CD4-positive, alpha-beta memory T cell (primary cell): Measurements from ENCODE around the gene SGPL1. TPM values are rescaled to one million over a fixed set of nuclear protein-coding genes. Genes with fewer than 3 reads are reported as not detected.

Experiments
- CTCF ChIA-PET: fragments of 350-600 bp; sonication (Branson Sonifier 250); formaldehyde crosslinking; loops from one replicate; lab custom pipeline; 2021; ENCODE audit warnings: inconsistent platforms; ENCODE audit not compliant: partially characterized antibody; lab: Charles Lee
- POLR2A ChIA-PET: fragments of 350-600 bp; sonication (Branson Sonifier 250); formaldehyde crosslinking; loops from one replicate; lab custom pipeline; 2021; ENCODE audit not compliant: partially characterized antibody; lab: Charles Lee
- DNase-seq, 5 donors: peaks; one replicate each; pipeline versions ENCODE4 v3.0.0 to v3.0.0-alpha.2; 2020 to 2022; ENCODE audit warnings: mixed read lengths in 1 of 5
- H3K27ac ChIP-seq: one replicate; pipeline ENCODE4 v1.7.0; 2013; ENCODE audit warnings: low read depth, low read length
- H3K27me3 ChIP-seq: 2 replicates; pipeline ENCODE4 v1.7.0; 2013; ENCODE audit warnings: mild to moderate bottlenecking, low read length, moderate library complexity; ENCODE audit not compliant: insufficient read depth
- H3K36me3 ChIP-seq: 2 replicates; pipeline ENCODE4 v1.7.0; 2013; ENCODE audit warnings: mild to moderate bottlenecking, low read length, moderate library complexity; ENCODE audit not compliant: insufficient read depth
- H3K4me1 ChIP-seq: 2 replicates; pipeline ENCODE4 v1.7.0; 2013; ENCODE audit warnings: mild to moderate bottlenecking, low read length, moderate library complexity; ENCODE audit not compliant: insufficient read depth
- H3K4me3 ChIP-seq, 2 donors: one replicate each; pipeline ENCODE4 v1.7.0; 2013; ENCODE audit warnings: low read length in 2 of 2, mild to moderate bottlenecking in 1 of 2
- H3K9me3 ChIP-seq, 2 donors: one replicate each; pipeline ENCODE4 v1.7.0; 2013; ENCODE audit warnings: low read length in 2 of 2, control low read depth in 1 of 2; ENCODE audit not compliant: control insufficient read depth in 1 of 2
- H3K27ac Mint-ChIP-seq, 7 donors: one replicate each; pipeline ENCODE4 v1.8.0; 2020 to 2021; ENCODE audit warnings: mixed read lengths in 7 of 7, mild to moderate bottlenecking in 6 of 7, inconsistent platforms in 3 of 7, moderate library complexity in 3 of 7
- H3K27me3 Mint-ChIP-seq, 2 donors: one replicate each; pipeline ENCODE4 v1.8.0; 2020 to 2021; ENCODE audit warnings: mixed read lengths in 2 of 2
- H3K36me3 Mint-ChIP-seq, 2 donors: one replicate each; pipeline ENCODE4 v1.8.0; 2020 to 2021; ENCODE audit warnings: mixed read lengths in 2 of 2, inconsistent platforms in 1 of 2, mild to moderate bottlenecking in 1 of 2
- H3K4me1 Mint-ChIP-seq, 4 donors: one replicate each; pipeline ENCODE4 v1.8.0; 2020 to 2021; ENCODE audit warnings: mixed read lengths in 4 of 4, mild to moderate bottlenecking in 1 of 4
- H3K4me3 Mint-ChIP-seq, 8 donors: one replicate each; pipeline ENCODE4 v1.8.0; 2020 to 2021; ENCODE audit warnings: mixed read lengths in 8 of 8, mild to moderate bottlenecking in 7 of 8, moderate library complexity in 6 of 8, inconsistent platforms in 3 of 8
- H3K9me3 Mint-ChIP-seq, 8 donors: one replicate each; pipeline ENCODE4 v1.8.0; 2020 to 2021; ENCODE audit warnings: mixed read lengths in 8 of 8, mild to moderate bottlenecking in 5 of 8, inconsistent platforms in 3 of 8, moderate library complexity in 1 of 8
- intact Hi-C: fragments of 100-400 bp; cut with micrococcal nuclease; formaldehyde crosslinking; loops from one replicate; pipeline ENCODE4 v1.15.1; 2023
- polyA plus RNA-seq, 2 donors: library from polyadenylated mRNA; unstranded; fragments of 300-500 nt; fragmentation: Illumina TruSeq; gene quantifications; one replicate each; pipeline ENCODE4 v1.2.3, GENCODE V29; 2021
- total RNA-seq, 2 experiments: library from RNA; stranded (reverse); gene quantifications; one replicate each; pipeline ENCODE4 v1.2.3, GENCODE V29; 2021

The SGPL1 gene
- total and polyA plus RNA-seq, 4 experiments from 2014 or later: 14.3 to 32.2 (median 22.1) TPM

GRCh38 chr10:70777063-70777875 is 38.5 kb upstream of the SGPL1 start:
- no peak overlapping the region for H3K27ac ChIP-seq
- H3K27me3 ChIP-seq: no peaks in the 10 kb centered on the region
- H3K4me1 Mint-ChIP-seq: no peaks in the 10 kb centered on the region
- H3K9me3 ChIP-seq: no peaks in the 10 kb centered on the region
- peaks cover 0 to 1% (median 0%) of the 10 kb centered on the region in 8 donors for H3K9me3 Mint-ChIP-seq
- H3K36me3 Mint-ChIP-seq: no peaks in the 10 kb centered on the region
- no peak for DNase-seq
- H3K4me1 ChIP-seq: no peaks in the 10 kb centered on the region
- intact Hi-C loops: no loop called here
- H3K4me3 ChIP-seq: no peak overlapping the region
- H3K27ac Mint-ChIP-seq: no peak overlapping the region
- ChIA-PET POLR2A (no interaction called here), CTCF (no interaction called here)
- no peaks in the 10 kb centered on the region for H3K36me3 ChIP-seq
- no peak overlapping the region for H3K4me3 Mint-ChIP-seq
- H3K27me3 Mint-ChIP-seq: peaks cover 0 to 1% of the 10 kb centered on the region in 2 donors

- peaks cover 0 to 4% of the 10 kb centered on the region in 2 donors for H3K27me3 Mint-ChIP-seq
- H3K36me3 Mint-ChIP-seq: no peaks in the 10 kb centered on the region
- Histone ChIP-seq H3K9me3 (no peaks in the 10 kb centered on the region), H3K4me3 (no peak overlapping the region), H3K27ac (no peak overlapping the region), H3K36me3 (no peaks in the 10 kb centered on the region), H3K27me3 (no peaks in the 10 kb centered on the region), H3K4me1 (no peaks in the 10 kb centered on the region)
- CTCF ChIA-PET: no interaction called here
- intact Hi-C loops: no loop called here
- POLR2A ChIA-PET: no interaction called here
- no peaks in the 10 kb centered on the region for H3K4me1 Mint-ChIP-seq
- H3K9me3 Mint-ChIP-seq: peaks cover 0 to 1% (median 0%) of the 10 kb centered on the region in 8 donors
- no peak overlapping the region for H3K27ac Mint-ChIP-seq
- no peak overlapping the region for H3K4me3 Mint-ChIP-seq
- DNase-seq: no peak
These were observed 37.4 kb upstream of the SGPL1 start for GRCh38 chr10:70778267-70778924.

GRCh38 chr10:70779088-70779487 is 36.7 kb upstream of the SGPL1 start:
- Mint-ChIP-seq H3K9me3 (peaks cover 0 to 1% (median 0%) of the 10 kb centered on the region in 8 donors), H3K4me1 (no peaks in the 10 kb centered on the region), H3K36me3 (no peaks in the 10 kb centered on the region), H3K27me3 (peaks cover 0 to 4% of the 10 kb centered on the region in 2 donors), H3K4me3 (no peak overlapping the region), H3K27ac (no peak overlapping the region)
- Histone ChIP-seq H3K36me3 (no peaks in the 10 kb centered on the region), H3K27ac (no peak overlapping the region), H3K4me1 (no peaks in the 10 kb centered on the region), H3K27me3 (no peaks in the 10 kb centered on the region), H3K9me3 (no peaks in the 10 kb centered on the region), H3K4me3 (no peak overlapping the region)
- intact Hi-C loops: no loop called here
- DNase-seq: no peak
- ChIA-PET CTCF (no interaction called here), POLR2A (no interaction called here)

- no peak overlapping the region for H3K4me3 Mint-ChIP-seq
- peaks cover 0 to 1% (median 0%) of the 10 kb centered on the region in 8 donors for H3K9me3 Mint-ChIP-seq
- H3K36me3 Mint-ChIP-seq: no peaks in the 10 kb centered on the region
- no peak overlapping the region for H3K27ac ChIP-seq
- DNase-seq: no peak
- no peaks in the 10 kb centered on the region for H3K36me3 ChIP-seq
- intact Hi-C loops: no loop called here
- no peaks in the 10 kb centered on the region for H3K4me1 Mint-ChIP-seq
- POLR2A ChIA-PET: no interaction called here
- no peaks in the 10 kb centered on the region for H3K4me1 ChIP-seq
- CTCF ChIA-PET: interaction anchor here (0.6 kb wide), 1 partner anchor 56 kb away, joined by 4 read pairs; no protein-coding TSS in a partner anchor
- no peak overlapping the region for H3K27ac Mint-ChIP-seq
- no peak overlapping the region for H3K4me3 ChIP-seq
- H3K27me3 ChIP-seq: no peaks in the 10 kb centered on the region
- H3K9me3 ChIP-seq: no peaks in the 10 kb centered on the region
- H3K27me3 Mint-ChIP-seq: peaks cover 0 to 4% of the 10 kb centered on the region in 2 donors
These were observed 36.0 kb upstream of the SGPL1 start for GRCh38 chr10:70779511-70780369.

- ChIA-PET CTCF (interaction anchor here (0.6 kb wide), 1 partner anchor 55 kb away, joined by 4 read pairs; no protein-coding TSS in a partner anchor), POLR2A (no interaction called here)
- Mint-ChIP-seq H3K27ac (no peak overlapping the region), H3K4me3 (no peak overlapping the region), H3K27me3 (peaks cover 0 to 4% of the 10 kb centered on the region in 2 donors), H3K4me1 (no peaks in the 10 kb centered on the region), H3K36me3 (no peaks in the 10 kb centered on the region), H3K9me3 (peaks cover 0 to 1% (median 0%) of the 10 kb centered on the region in 8 donors)
- no peak for DNase-seq
- Histone ChIP-seq H3K4me3 (no peak overlapping the region), H3K27ac (no peak overlapping the region), H3K4me1 (no peaks in the 10 kb centered on the region), H3K36me3 (no peaks in the 10 kb centered on the region), H3K9me3 (no peaks in the 10 kb centered on the region), H3K27me3 (no peaks in the 10 kb centered on the region)
- intact Hi-C loops: no loop called here
These were observed 35.4 kb upstream of the SGPL1 start for GRCh38 chr10:70780370-70780760.

GRCh38 chr10:70780772-70781171 is 35.0 kb upstream of the SGPL1 start:
- Mint-ChIP-seq H3K36me3 (no peaks in the 10 kb centered on the region), H3K4me1 (no peaks in the 10 kb centered on the region), H3K9me3 (peaks cover 0 to 1% (median 0%) of the 10 kb centered on the region in 8 donors), H3K27me3 (peaks cover 0 to 4% of the 10 kb centered on the region in 2 donors), H3K4me3 (no peak overlapping the region), H3K27ac (no peak overlapping the region)
- intact Hi-C loops: no loop called here
- Histone ChIP-seq H3K36me3 (no peaks in the 10 kb centered on the region), H3K27ac (no peak overlapping the region), H3K9me3 (no peaks in the 10 kb centered on the region), H3K27me3 (no peaks in the 10 kb centered on the region), H3K4me1 (no peaks in the 10 kb centered on the region), H3K4me3 (no peak overlapping the region)
- ChIA-PET CTCF (no interaction called here), POLR2A (no interaction called here)
- DNase-seq: no peak
